Karpas-422 (cell line): ENCODE data around the gene HOXD8. TPM values are rescaled to one million over a fixed set of nuclear protein-coding genes. Genes with fewer than 3 reads are reported as not detected.

Source experiments
- DNase-seq: peaks from one replicate; pipeline ENCODE4 v3.0.0-alpha.2; 2015
- H2AFZ ChIP-seq: fragments of 200-600 bp; sonication (generic); 2 replicates; pipeline ENCODE4 v1.6.1; 2014; ENCODE audit warnings: antibody characterized with exemption, low read length, mixed read lengths
- H3K27ac ChIP-seq: fragments of 200-600 bp; sonication (generic); 2 replicates; pipeline ENCODE4 v1.5.1; 2014; ENCODE audit warnings: mild to moderate bottlenecking, low read length, moderate library complexity
- H3K27me3 ChIP-seq: fragments of 200-600 bp; sonication (generic); 2 replicates; pipeline ENCODE4 v1.6.1; 2014; ENCODE audit warnings: low read length, mixed read lengths
- H3K36me3 ChIP-seq: fragments of 200-600 bp; sonication (generic); 2 replicates; pipeline ENCODE4 v1.6.1; 2014; ENCODE audit warnings: low read length, mixed read lengths; ENCODE audit not compliant: insufficient read depth
- H3K4me1 ChIP-seq: fragments of 200-600 bp; sonication (generic); 2 replicates; pipeline ENCODE4 v1.6.1; 2014; ENCODE audit warnings: mild to moderate bottlenecking, low read length, mixed read lengths
- H3K4me2 ChIP-seq: fragments of 200-600 bp; sonication (generic); 2 replicates; pipeline ENCODE4 v1.6.1; 2014; ENCODE audit warnings: low read length, low read depth, mild to moderate bottlenecking; ENCODE audit not compliant: poor library complexity, severe bottlenecking
- H3K4me3 ChIP-seq: fragments of 200-600 bp; sonication (generic); 2 replicates; pipeline ENCODE4 v1.5.1; 2014; ENCODE audit warnings: mild to moderate bottlenecking, antibody characterized with exemption, low read length, mixed read lengths
- H3K79me2 ChIP-seq: fragments of 200-600 bp; sonication (generic); 2 replicates; pipeline ENCODE4 v1.6.1; 2014; ENCODE audit warnings: mild to moderate bottlenecking, low read length, mixed read lengths
- H3K9ac ChIP-seq: fragments of 200-600 bp; sonication (generic); 2 replicates; pipeline ENCODE4 v1.6.0; 2014; ENCODE audit warnings: low read length
- H3K9me2 ChIP-seq: fragments of 200-600 bp; sonication (generic), shearing (Covaris generic); replicated peaks from 2 replicates; pipeline ENCODE4 v1.6.0; 2014; ENCODE audit warnings: mild to moderate bottlenecking, low read length, moderate library complexity; ENCODE audit not compliant: insufficient read depth
- H3K9me3 ChIP-seq: fragments of 300-700, 200-600 bp; sonication (generic); 2 replicates; pipeline ENCODE4 v1.6.1; 2014; ENCODE audit warnings: low read length, mixed read lengths
- H4K20me1 ChIP-seq: fragments of 200-600 bp; sonication (generic); 2 replicates; pipeline ENCODE4 v1.6.1; 2014; ENCODE audit warnings: mild to moderate bottlenecking, antibody characterized with exemption, low read length, low read depth; ENCODE audit not compliant: insufficient read depth
- total RNA-seq: library from RNA; depleted of rRNA; stranded (reverse); fragments of >200 nt; shearing (Covaris generic); gene quantifications from 2 replicates; pipeline ENCODE4 v1.2.3, GENCODE V29; 2014; ENCODE audit warnings: low replicate concordance

Gene HOXD8
- total RNA-seq, 1 experiment from 2014 or later, result not detected

GRCh38 chr2:176142281-176142680 lies 12.8 kb downstream of the HOXD8 start:
- Histone ChIP-seq H3K27me3 (no peaks in the 10 kb centered on the region), H3K4me1 (peaks cover 12% of the 10 kb centered on the region), H3K27ac (no peak overlapping the region), H2AFZ (no peak overlapping the region; the same call in 1 of the 2 replicates), H3K9ac (no peak overlapping the region), H4K20me1 (no peaks in the 10 kb centered on the region), H3K9me3 (no peaks in the 10 kb centered on the region), H3K36me3 (no peaks in the 10 kb centered on the region), H3K9me2 (no peaks in the 10 kb centered on the region), H3K4me2 (no peak overlapping the region), H3K4me3 (no peak overlapping the region), H3K79me2 (no peaks in the 10 kb centered on the region)
- DNase-seq, result no peak

GRCh38 chr2:176145085-176145969 lies 15.8 kb downstream of the HOXD8 start:
- Histone ChIP-seq H3K36me3 (no peaks in the 10 kb centered on the region), H3K4me3 (no peak overlapping the region), H3K9me3 (no peaks in the 10 kb centered on the region), H4K20me1 (no peaks in the 10 kb centered on the region), H3K27me3 (no peaks in the 10 kb centered on the region), H2AFZ (no peak overlapping the region), H3K4me1 (peaks cover 7% of the 10 kb centered on the region), H3K27ac (no peak overlapping the region), H3K9ac (no peak overlapping the region), H3K4me2 (no peak overlapping the region), H3K79me2 (no peaks in the 10 kb centered on the region), H3K9me2 (no peaks in the 10 kb centered on the region)
- no peak for DNase-seq

DNA sequence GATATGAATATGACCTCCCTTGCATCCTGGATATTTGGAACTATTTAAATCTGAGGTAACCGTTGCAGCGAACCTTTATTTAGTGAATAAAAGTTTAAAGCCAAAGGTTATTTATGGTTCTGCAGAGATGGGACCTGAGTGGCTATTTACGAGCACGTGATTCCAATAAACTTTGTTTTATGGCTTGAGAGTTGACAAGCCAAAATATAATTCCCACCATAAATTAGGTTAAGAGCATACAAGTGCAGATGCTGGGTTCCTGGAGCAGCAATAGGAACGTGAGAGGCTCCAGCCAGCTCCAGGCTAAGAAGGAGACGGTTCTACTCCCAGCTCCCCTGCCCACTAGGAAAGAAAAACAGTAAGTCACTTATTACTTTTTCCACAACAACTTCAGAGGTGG lies 16.6 kb downstream of the HOXD8 start:
- Histone ChIP-seq H3K9me2 (no peaks in the 10 kb centered on the region), H3K4me1 (peaks cover 2% of the 10 kb centered on the region), H3K9ac (no peak overlapping the region), H3K4me2 (no peak overlapping the region), H3K27me3 (no peaks in the 10 kb centered on the region), H3K36me3 (no peaks in the 10 kb centered on the region), H3K27ac (no peak overlapping the region), H3K4me3 (no peak overlapping the region), H3K9me3 (no peaks in the 10 kb centered on the region), H4K20me1 (no peaks in the 10 kb centered on the region), H2AFZ (no peak overlapping the region), H3K79me2 (no peaks in the 10 kb centered on the region)
- no peak for DNase-seq

- no peaks in the 10 kb centered on the region for H3K27me3 ChIP-seq
- H3K9ac ChIP-seq, result no peak overlapping the region
- H2AFZ ChIP-seq, result no peak overlapping the region
- DNase-seq, result no peak
- H3K27ac ChIP-seq, result no peak overlapping the region
- no peaks in the 10 kb centered on the region for H3K36me3 ChIP-seq
- H3K4me3 ChIP-seq, result no peak overlapping the region
- no peaks in the 10 kb centered on the region for H4K20me1 ChIP-seq
- no peaks in the 10 kb centered on the region for H3K4me1 ChIP-seq
- H3K9me2 ChIP-seq, result no peaks in the 10 kb centered on the region
- no peak overlapping the region for H3K4me2 ChIP-seq
- H3K9me3 ChIP-seq, result no peaks in the 10 kb centered on the region
- H3K79me2 ChIP-seq, result no peaks in the 10 kb centered on the region
Measured at GRCh38 chr2:176146645-176147044, 17.1 kb downstream of the HOXD8 start.

DNA sequence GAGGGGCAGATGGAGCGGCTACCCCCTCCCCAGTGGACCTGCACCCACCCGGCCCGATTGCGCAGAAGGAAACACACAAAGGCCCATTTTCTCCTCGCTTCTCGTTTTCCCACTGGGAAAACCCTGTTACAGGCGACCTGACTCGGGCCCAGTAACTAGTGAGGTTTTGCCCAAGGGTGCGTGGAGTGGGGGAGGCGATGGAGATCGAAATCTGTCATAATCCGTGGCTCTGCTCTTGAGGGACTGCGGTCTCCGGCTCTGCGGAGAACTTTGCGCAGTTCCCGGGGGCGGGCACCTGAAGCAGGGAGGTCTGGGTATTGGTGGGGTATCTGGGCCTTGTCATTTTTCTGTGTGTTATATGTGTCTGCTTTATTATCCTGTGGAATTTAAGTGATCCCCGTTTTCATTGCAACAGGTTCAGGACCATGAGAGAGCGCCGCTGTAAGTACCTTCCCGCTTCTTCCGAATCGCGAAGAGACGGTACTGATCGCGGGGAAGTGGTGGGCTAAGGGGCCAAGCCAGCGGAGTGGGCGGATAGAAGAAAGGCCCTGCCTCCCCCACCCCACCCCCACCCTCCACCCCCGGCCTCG lies 17.8 kb downstream of the HOXD8 start:
- no peaks in the 10 kb centered on the region for H3K9me3 ChIP-seq
- no peaks in the 10 kb centered on the region for H4K20me1 ChIP-seq
- H3K4me2 ChIP-seq, result no peak overlapping the region
- no peaks in the 10 kb centered on the region for H3K9me2 ChIP-seq
- no peaks in the 10 kb centered on the region for H3K36me3 ChIP-seq
- H3K27ac ChIP-seq, result no peak overlapping the region
- no peaks in the 10 kb centered on the region for H3K79me2 ChIP-seq
- H3K4me1 ChIP-seq, result no peaks in the 10 kb centered on the region
- no peak overlapping the region for H2AFZ ChIP-seq
- H3K4me3 ChIP-seq, result no peak overlapping the region
- no peaks in the 10 kb centered on the region for H3K27me3 ChIP-seq
- DNase-seq, result no peak
- no peak overlapping the region for H3K9ac ChIP-seq

- Histone ChIP-seq H3K27me3 (no peaks in the 10 kb centered on the region), H3K4me1 (no peaks in the 10 kb centered on the region), H3K9me3 (no peaks in the 10 kb centered on the region), H3K4me3 (no peak overlapping the region), H3K9me2 (no peaks in the 10 kb centered on the region), H3K79me2 (no peaks in the 10 kb centered on the region), H3K36me3 (no peaks in the 10 kb centered on the region), H3K4me2 (no peak overlapping the region), H3K27ac (no peak overlapping the region), H3K9ac (no peak overlapping the region), H4K20me1 (no peaks in the 10 kb centered on the region), H2AFZ (no peak overlapping the region)
- DNase-seq, result no peak
Measured at GRCh38 chr2:176147800-176148496, 18.4 kb downstream of the HOXD8 start.

GRCh38 chr2:176148751-176149421 lies 19.4 kb downstream of the HOXD8 start:
- no peaks in the 10 kb centered on the region for H3K27me3 ChIP-seq
- DNase-seq, result no peak
- no peaks in the 10 kb centered on the region for H3K4me1 ChIP-seq
- H2AFZ ChIP-seq, result no peak overlapping the region
- H3K36me3 ChIP-seq, result no peaks in the 10 kb centered on the region
- no peak overlapping the region for H3K4me3 ChIP-seq
- no peak overlapping the region for H3K9ac ChIP-seq
- no peaks in the 10 kb centered on the region for H3K79me2 ChIP-seq
- no peak overlapping the region for H3K4me2 ChIP-seq
- no peaks in the 10 kb centered on the region for H4K20me1 ChIP-seq
- no peaks in the 10 kb centered on the region for H3K9me2 ChIP-seq
- H3K27ac ChIP-seq, result no peak overlapping the region
- H3K9me3 ChIP-seq, result no peaks in the 10 kb centered on the region

GRCh38 chr2:176149481-176149938 lies 20.0 kb downstream of the HOXD8 start:
- no peak overlapping the region for H2AFZ ChIP-seq
- no peaks in the 10 kb centered on the region for H4K20me1 ChIP-seq
- DNase-seq, result no peak
- H3K9me3 ChIP-seq, result no peaks in the 10 kb centered on the region
- H3K4me3 ChIP-seq, result no peak overlapping the region
- no peak overlapping the region for H3K9ac ChIP-seq
- no peaks in the 10 kb centered on the region for H3K79me2 ChIP-seq
- H3K4me2 ChIP-seq, result no peak overlapping the region
- no peaks in the 10 kb centered on the region for H3K9me2 ChIP-seq
- no peak overlapping the region for H3K27ac ChIP-seq
- H3K27me3 ChIP-seq, result no peaks in the 10 kb centered on the region
- no peaks in the 10 kb centered on the region for H3K4me1 ChIP-seq
- no peaks in the 10 kb centered on the region for H3K36me3 ChIP-seq
